Transverse colon (tissue), 4 donors: Measurements from ENCODE around the gene EIF5AL1. TPM values are rescaled to one million over a fixed set of nuclear protein-coding genes. Genes with fewer than 3 reads are reported as not detected.
"Not testable (repeated sequence)": the region's sequence is repeated elsewhere in the genome, so short reads cannot be mapped to it uniquely, and the experiment has no call there.

ENCODE experiments used
- DNase-seq: peaks from one replicate; pipeline ENCODE4 v3.0.0-alpha.2; 2019
- H3K27ac ChIP-seq, 4 donors: fragments of 200-600 bp; sonication (generic); 2 replicates each; pipeline ENCODE4 v1.5.1; 2016 to 2018; ENCODE audit warnings: inconsistent platforms in 4 of 4
- H3K27me3 ChIP-seq: fragments of 200-600 bp; sonication (generic); 2 replicates; pipeline ENCODE4 v1.5.1; 2017; ENCODE audit warnings: inconsistent platforms
- H3K36me3 ChIP-seq, 4 donors: fragments of 200-600 bp; sonication (generic); 2 replicates each; pipeline ENCODE4 v1.5.1; 2017 to 2019; ENCODE audit warnings: inconsistent platforms in 4 of 4
- H3K4me1 ChIP-seq, 4 donors: fragments of 200-600 bp; sonication (generic); 2 replicates each; pipeline ENCODE4 v1.5.1; 2017 to 2020; ENCODE audit warnings: inconsistent platforms in 4 of 4
- H3K4me3 ChIP-seq, 4 donors: fragments of 200-600 bp; sonication (generic); 1 replicate in 1 of 4; 2 replicates in 3 of 4; pipeline versions ENCODE4 v1.5.1 to v1.6.1; 2017 to 2019; ENCODE audit warnings: inconsistent platforms in 4 of 4
- H3K9me3 ChIP-seq, 2 donors: fragments of 200-600 bp; sonication (generic); 2 replicates each; pipeline ENCODE4 v1.5.1; 2017 to 2019; ENCODE audit warnings: inconsistent platforms in 2 of 2
- CTCF ChIP-seq, 5 experiments: fragments of 200-600 bp in 3 of 5; fragments of 450-650 bp in 2 of 5; sonication (generic) in 3 of 5; IDR thresholded peaks; 1 replicate in 2 of 5; 2 replicates in 3 of 5; pipeline ENCODE4 v1.5.1; 2016 to 2017; ENCODE audit warnings: antibody characterized with exemption in 5 of 5, inconsistent platforms in 3 of 5, mild to moderate bottlenecking in 2 of 5, moderate library complexity in 1 of 5
- EP300 ChIP-seq: sonication (generic); formaldehyde crosslinking; IDR thresholded peaks from one replicate; pipeline ENCODE4 v1.6.1; 2017; ENCODE audit warnings: antibody characterized with exemption, low read depth
- POLR2A ChIP-seq: fragments of 450-650 bp; IDR thresholded peaks from one replicate; pipeline ENCODE4 v1.6.1; 2016; ENCODE audit warnings: antibody characterized with exemption, mild to moderate bottlenecking, moderate library complexity
- POLR2AphosphoS5 ChIP-seq, 3 donors: sonication (generic); formaldehyde crosslinking; IDR thresholded peaks; one replicate each; pipeline ENCODE4 v1.6.1; 2016; ENCODE audit warnings: antibody characterized with exemption in 3 of 3
- WGBS, 2 donors: methylation state at CpG; one replicate each; pipeline ENCODE4 v1.1.5; 2018; ENCODE audit warnings: low coverage in 1 of 2; 5-methylcytosine and 5-hydroxymethylcytosine counted together
- in situ Hi-C, 4 donors: fragments of 200-750 bp; cut with MboI; loops; one replicate each; pipeline versions ENCODE4 v1.15.0 to v1.15.1; 2017; ENCODE audit warnings: low sequenced_read_pairs in 3 of 4, low pct_ligation_motif_present in 1 of 4, low pct_unique_long_range_greater_than_20kb in 1 of 4
- intact Hi-C: fragments of 100-400 bp; cut with DNase I; formaldehyde crosslinking; loops from one replicate; pipeline ENCODE4 v1.15.1; 2023; ENCODE audit warnings: low total_unique reads
- total RNA-seq, 4 donors: library from RNA; depleted of rRNA; stranded (reverse); fragments of >200 nt; gene quantifications; one replicate each; pipeline ENCODE4 v1.1.0, GENCODE V29; 2016

EIF5AL1 gene
- total RNA-seq, 4 donors from 2014 or later, result 0.16 to 0.27 TPM; not detected in 2

DNA sequence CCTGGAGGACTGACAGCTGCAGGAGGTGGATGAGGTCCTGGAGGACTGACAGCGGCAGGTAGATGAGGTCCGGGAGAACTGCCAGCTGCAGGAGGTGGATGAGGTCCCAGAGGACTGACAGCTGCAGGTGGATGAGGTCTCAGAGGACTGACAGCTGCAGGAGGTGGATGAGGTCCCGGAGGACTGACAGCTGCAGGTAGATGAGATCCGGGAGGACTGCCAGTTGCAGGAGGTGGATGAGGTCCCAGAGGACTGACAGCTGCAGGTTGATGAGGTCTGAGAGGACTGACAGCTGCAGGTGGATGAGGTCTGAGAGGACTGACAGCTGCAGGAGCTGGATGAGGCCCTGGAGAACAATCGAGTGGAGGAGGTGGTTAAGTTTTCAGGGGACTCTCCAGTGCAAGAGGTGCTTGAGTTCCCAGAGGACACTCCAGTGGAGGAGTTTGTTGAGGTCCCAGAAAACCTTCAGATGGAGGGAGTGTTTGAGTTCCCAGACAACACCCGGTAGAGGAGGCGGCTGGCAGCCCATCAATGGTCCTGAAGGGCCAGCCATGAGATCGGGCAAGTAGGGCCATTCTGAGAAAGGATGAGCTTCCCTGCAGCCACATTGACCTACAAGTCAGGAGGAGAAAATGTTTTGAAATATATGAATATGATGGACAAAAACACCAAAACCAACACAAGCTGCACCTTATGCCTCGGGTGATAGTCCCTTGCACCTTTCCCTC, 4.7 kb upstream of the EIF5AL1 start:
- intact Hi-C loops (no loop called here), in situ Hi-C loops (no loop called here)
- DNase-seq, result no peak
- TF ChIP-seq EP300 (no peak), POLR2AphosphoS5 (IDR thresholded peaks at IDR 0.05) (no peak), POLR2A (no peak), CTCF (IDR thresholded peaks at IDR 0.05) (no peak)
- Histone ChIP-seq H3K4me3 (no peak overlapping the region), H3K9me3 (no peaks in the 10 kb centered on the region), H3K4me1 (no peaks in the 10 kb centered on the region), H3K27me3 (no peaks in the 10 kb centered on the region), H3K27ac (no peak overlapping the region), H3K36me3 (no peaks in the 10 kb centered on the region)
- 61 to 63% methylated on average over 5 to 9 of the region's 9 CpGs for WGBS, 2 donors

- intact Hi-C loops, H3K4me3 ChIP-seq, H3K36me3 ChIP-seq, in situ Hi-C loops, H3K27me3 ChIP-seq, DNase-seq, H3K9me3 ChIP-seq, H3K27ac ChIP-seq, H3K4me1 ChIP-seq: not testable (repeated sequence)
- 87% methylated on average over 3 of the region's 4 CpGs; no CpG with 5 or more reads in 1 of the 2 donors for WGBS, 2 donors
Measured at GRCh38 chr10:79508245-79508644, 4.1 kb upstream of the EIF5AL1 start.

DNA sequence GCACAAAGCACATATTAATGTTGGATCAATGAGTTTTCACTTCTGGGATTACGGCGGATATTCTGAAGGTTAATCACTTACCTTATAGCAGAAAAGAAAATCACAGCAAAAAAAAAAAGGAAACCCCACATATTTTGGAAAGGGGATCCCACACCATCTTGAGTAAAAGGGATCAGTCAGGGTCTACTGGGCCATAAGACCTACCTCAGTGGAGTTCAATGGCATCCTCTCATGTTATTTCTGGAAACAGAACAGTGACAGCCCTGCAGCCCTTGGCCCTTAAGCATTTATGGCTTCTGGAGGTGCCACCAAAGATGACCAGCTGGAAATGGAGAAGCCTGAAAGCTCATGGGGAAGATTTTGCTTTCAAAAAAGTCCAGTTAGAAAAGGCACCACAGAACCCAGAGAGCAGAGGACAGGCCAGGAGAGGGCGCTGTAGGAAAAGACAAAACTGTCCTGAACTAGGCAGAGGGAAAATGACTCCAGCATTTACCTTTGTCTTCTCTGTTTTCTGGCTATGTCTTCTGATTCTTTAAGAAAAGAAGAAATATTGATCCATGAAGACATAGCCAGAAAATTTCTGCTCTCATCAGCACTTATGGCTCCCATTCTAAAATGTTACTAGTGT, 2.9 kb upstream of the EIF5AL1 start:
- in situ Hi-C loops, H3K4me1 ChIP-seq, DNase-seq, H3K36me3 ChIP-seq, H3K9me3 ChIP-seq, H3K4me3 ChIP-seq, intact Hi-C loops, H3K27me3 ChIP-seq, H3K27ac ChIP-seq: not testable (repeated sequence)
- WGBS, 2 donors, result 94 to 95% methylated on average over 2 of the region's 3 CpGs

DNA sequence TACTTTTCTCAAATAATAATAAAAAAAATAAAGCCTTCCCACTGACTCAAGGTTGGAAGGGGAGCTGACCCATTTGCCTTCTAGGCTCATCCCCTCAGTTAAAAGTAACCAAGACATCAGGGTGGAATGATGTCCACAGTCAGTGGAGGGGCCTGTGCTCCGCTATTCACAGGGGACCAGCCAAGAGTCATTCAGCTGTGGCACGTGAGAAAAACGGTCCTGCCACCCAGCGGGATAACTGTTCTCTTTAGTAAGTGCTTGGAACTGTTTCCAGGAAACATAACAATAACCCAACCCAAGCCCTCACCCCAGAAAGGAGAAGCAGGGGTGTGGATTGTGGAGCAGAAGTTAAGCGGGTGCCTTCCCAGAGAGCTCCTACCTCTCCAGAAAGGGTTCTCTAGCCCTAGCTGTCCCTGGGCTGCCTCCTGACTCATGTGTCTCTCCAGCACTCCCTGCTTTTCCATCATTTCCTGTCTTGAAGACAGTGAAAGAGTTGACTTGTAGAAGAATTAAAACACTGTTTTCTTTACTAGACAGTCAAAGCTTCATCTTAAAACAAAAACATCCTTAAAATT, 2.3 kb upstream of the EIF5AL1 start:
- H3K4me3 ChIP-seq, H3K4me1 ChIP-seq, H3K27me3 ChIP-seq, intact Hi-C loops, in situ Hi-C loops, DNase-seq, H3K27ac ChIP-seq, H3K9me3 ChIP-seq, H3K36me3 ChIP-seq: not testable (repeated sequence)
- 46% methylated on average over 4 of the region's 5 CpGs; no CpG with 5 or more reads in 1 of the 2 donors for WGBS, 2 donors

DNA sequence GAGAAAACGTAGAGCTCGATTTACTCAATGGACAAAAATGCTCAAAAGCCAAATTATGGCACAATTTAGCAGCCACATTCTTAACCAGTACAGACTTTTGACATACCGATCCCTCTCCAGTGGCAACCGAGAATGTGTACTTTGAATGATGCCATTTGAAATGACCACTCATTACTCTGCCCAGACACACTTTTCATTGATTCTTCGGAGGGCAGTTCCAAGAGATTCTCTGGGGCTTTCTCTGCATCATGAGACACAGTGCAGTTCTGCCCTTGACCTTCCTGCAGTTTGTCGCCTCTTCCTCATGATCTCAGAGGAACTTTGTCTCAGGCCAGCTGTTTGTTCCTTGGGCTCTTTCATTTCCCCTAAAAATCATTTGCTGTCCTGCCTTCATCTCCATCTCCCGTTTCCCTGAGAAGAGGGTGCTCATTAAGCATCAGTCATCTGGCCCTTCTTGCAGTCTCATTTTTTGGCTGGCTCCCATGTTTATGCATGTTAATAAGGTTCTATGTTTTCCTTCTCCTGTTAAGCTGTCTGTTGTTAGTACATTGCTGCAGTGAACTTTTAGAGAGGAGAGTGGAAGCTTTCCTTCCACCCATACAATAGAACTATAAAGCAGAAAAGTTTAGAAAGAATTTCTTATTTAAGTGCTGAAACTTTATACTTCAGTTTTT, 4.3 kb downstream of the EIF5AL1 start:
- H3K27me3 ChIP-seq, DNase-seq, H3K4me1 ChIP-seq, H3K36me3 ChIP-seq, intact Hi-C loops, H3K27ac ChIP-seq, H3K9me3 ChIP-seq, in situ Hi-C loops, H3K4me3 ChIP-seq: not testable (repeated sequence)
- 0 to 58% methylated on average over 1 to 7 of the region's 7 CpGs for WGBS, 2 donors

- H3K27me3 ChIP-seq, H3K36me3 ChIP-seq, in situ Hi-C loops, H3K27ac ChIP-seq, H3K9me3 ChIP-seq, H3K4me3 ChIP-seq, intact Hi-C loops, DNase-seq, H3K4me1 ChIP-seq: not testable (repeated sequence)
- 69% methylated on average over 3 of the region's 4 CpGs; no CpG with 5 or more reads in 1 of the 2 donors for WGBS, 2 donors
Measured at GRCh38 chr10:79517567-79517966, 5.2 kb downstream of the EIF5AL1 start.

DNA sequence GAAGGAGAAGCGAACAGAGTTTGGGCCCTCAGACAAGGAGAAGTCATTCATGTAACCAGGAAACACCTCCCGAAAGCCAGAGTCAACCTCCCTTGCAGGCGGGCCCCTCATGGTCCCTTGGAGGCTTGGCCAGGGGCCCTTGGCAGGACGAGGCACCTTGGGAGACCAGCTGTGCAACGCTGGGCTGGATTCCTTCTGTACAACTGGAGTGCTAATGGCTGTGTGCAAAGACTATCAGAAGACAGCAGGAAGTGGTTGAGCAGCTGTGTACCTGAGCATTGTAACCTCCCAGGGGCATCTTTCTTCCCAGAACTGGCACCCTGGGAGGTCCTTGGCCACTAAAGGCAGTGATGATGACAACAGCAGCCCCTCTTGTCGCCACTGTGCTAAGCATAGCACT, 9.4 kb downstream of the EIF5AL1 start:
- DNase-seq, in situ Hi-C loops, H3K4me1 ChIP-seq, H3K9me3 ChIP-seq, H3K4me3 ChIP-seq, H3K36me3 ChIP-seq, intact Hi-C loops, H3K27me3 ChIP-seq, H3K27ac ChIP-seq: not testable (repeated sequence)
- 76 to 87% methylated on average over 3 to 6 of the region's 6 CpGs for WGBS, 2 donors

DNA sequence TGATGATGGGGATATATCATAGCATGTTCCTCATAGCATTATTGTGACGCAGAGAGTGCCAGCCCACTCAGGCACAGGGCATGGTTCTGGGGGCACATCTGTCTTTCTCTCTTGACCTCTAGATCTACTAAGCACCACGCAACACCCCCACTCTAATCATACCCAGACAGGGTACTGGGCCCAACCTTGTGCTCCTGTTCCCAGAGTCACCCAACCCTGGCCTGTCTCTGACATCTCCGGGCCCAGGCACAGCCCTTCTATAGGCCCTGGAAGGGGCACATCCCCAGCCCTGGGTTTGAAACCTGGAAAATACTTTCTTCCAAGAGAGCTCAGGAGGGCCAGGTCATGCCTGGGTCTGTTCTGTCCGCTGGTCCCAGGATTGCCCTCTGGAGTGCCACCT, 10.1 kb downstream of the EIF5AL1 start:
- H3K4me3 ChIP-seq, H3K27me3 ChIP-seq, intact Hi-C loops, H3K9me3 ChIP-seq, H3K36me3 ChIP-seq, DNase-seq, H3K4me1 ChIP-seq, H3K27ac ChIP-seq, in situ Hi-C loops: not testable (repeated sequence)
- WGBS, 2 donors, result 90% methylated on average over 3 of the region's 4 CpGs; no CpG with 5 or more reads in 1 of the 2 donors

- H3K4me3 ChIP-seq, H3K27ac ChIP-seq, DNase-seq, in situ Hi-C loops, H3K4me1 ChIP-seq, H3K27me3 ChIP-seq, H3K9me3 ChIP-seq, intact Hi-C loops, H3K36me3 ChIP-seq: not testable (repeated sequence)
- WGBS, 2 donors, result 87% methylated on average over 10 of the region's 13 CpGs; no CpG with 5 or more reads in 1 of the 2 donors
Measured at GRCh38 chr10:79523157-79523853, 11.0 kb downstream of the EIF5AL1 start.
